HUES6 (cell line): ENCODE results near the gene PSEN2.

Source experiments
- H3K27ac ChIP-seq: 2 replicates; pipeline ENCODE4 v1.7.0; 2013; ENCODE audit warnings: low read depth, mild to moderate bottlenecking, low read length, inconsistent platforms
- H3K27me3 ChIP-seq: 2 replicates; pipeline ENCODE4 v1.6.1; 2013; ENCODE audit warnings: low read length; ENCODE audit not compliant: control insufficient read depth, insufficient read depth
- H3K36me3 ChIP-seq: 2 replicates; pipeline ENCODE4 v1.6.1; 2013; ENCODE audit warnings: low read length; ENCODE audit not compliant: control insufficient read depth, insufficient read depth
- H3K4me1 ChIP-seq: 2 replicates; pipeline ENCODE4 v1.6.1; 2013; ENCODE audit warnings: low read length; ENCODE audit not compliant: control insufficient read depth, insufficient read depth
- H3K4me3 ChIP-seq: 2 replicates; pipeline ENCODE4 v1.5.1; 2013; ENCODE audit warnings: low read depth, low read length
- H3K9ac ChIP-seq: one replicate; pipeline ENCODE4 v1.6.1; 2013; ENCODE audit warnings: mild to moderate bottlenecking, low read length
- H3K9me3 ChIP-seq: 2 replicates; pipeline ENCODE4 v1.6.1; 2013; ENCODE audit warnings: low read depth, low read length; ENCODE audit not compliant: control insufficient read depth, insufficient read depth

PSEN2 gene

GRCh38 chr1:226880372-226881287 lies 10.2 kb downstream of the PSEN2 start:
- Histone ChIP-seq H3K4me1 (peaks cover 7% of the 10 kb centered on the region; the same call in 1 of the 2 replicates), H3K36me3 (peaks cover 65% of the 10 kb centered on the region), H3K27ac (no peak overlapping the region), H3K4me3 (no peak overlapping the region), H3K9ac (no peak overlapping the region), H3K27me3 (no peaks in the 10 kb centered on the region), H3K9me3 (no peaks in the 10 kb centered on the region)

DNA sequence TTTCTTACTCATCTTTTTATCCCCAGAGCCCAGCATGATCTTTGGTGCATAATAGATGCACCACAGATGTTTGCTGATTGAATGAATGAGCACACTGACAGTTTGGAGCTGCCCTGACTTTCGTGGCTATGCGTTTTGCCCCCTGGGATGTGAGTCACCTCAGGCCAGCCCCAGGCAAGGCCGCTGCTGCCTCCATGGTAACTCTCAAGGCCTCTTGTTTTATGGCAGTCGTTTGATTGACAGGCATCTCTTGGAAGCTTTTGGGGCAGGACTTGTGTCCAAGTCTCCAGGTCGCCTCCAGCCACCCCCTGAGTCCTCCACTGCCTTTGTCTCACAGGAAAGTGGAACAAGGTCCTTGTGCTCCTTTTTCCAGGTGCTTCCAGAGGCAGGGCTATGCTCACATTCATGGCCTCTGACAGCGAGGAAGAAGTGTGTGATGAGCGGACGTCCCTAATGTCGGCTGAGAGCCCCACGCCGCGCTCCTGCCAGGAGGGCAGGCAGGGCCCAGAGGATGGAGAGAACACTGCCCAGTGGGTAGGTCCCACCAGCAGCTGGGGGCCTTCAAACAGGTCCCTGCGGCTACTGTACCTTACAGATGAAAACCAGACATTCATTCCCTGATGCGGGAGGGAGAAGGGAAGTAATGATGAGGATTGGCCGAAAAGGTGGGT lies 11.2 kb downstream of the PSEN2 start:
- Histone ChIP-seq H3K9ac (no peak overlapping the region), H3K27me3 (no peaks in the 10 kb centered on the region), H3K27ac (no peak overlapping the region), H3K4me1 (no peaks in the 10 kb centered on the region), H3K4me3 (no peak overlapping the region), H3K36me3 (peaks cover 65% of the 10 kb centered on the region), H3K9me3 (no peaks in the 10 kb centered on the region)

DNA sequence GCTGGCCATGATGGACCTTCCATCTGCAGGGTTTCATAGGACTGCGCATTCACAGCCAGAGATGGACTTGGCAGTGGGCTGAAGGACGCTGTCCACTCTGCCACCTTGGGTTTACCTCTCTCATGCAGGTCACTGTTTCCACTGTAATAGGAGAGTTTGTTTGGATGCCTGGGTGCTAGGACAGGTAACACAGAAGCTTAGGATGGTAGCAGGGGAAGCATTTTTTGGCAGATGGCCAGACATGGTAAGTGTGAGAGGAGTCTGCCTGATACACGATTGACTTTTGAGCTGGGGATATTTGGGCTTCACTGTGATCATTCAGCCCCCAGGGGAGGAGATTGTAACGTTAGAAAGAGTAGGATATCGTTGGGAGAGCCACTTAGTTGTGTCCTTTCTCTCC lies 11.8 kb downstream of the PSEN2 start:
- H3K9me3 ChIP-seq = no peaks in the 10 kb centered on the region
- peaks cover 62% of the 10 kb centered on the region for H3K36me3 ChIP-seq
- no peak overlapping the region for H3K9ac ChIP-seq
- no peak overlapping the region for H3K27ac ChIP-seq
- H3K27me3 ChIP-seq = no peaks in the 10 kb centered on the region
- no peak overlapping the region for H3K4me3 ChIP-seq
- H3K4me1 ChIP-seq = no peaks in the 10 kb centered on the region

- H3K9ac ChIP-seq = no peak overlapping the region
- no peak overlapping the region for H3K27ac ChIP-seq
- H3K4me3 ChIP-seq = no peak overlapping the region
- H3K27me3 ChIP-seq = no peaks in the 10 kb centered on the region
- no peaks in the 10 kb centered on the region for H3K4me1 ChIP-seq
- H3K9me3 ChIP-seq = no peaks in the 10 kb centered on the region
- H3K36me3 ChIP-seq = peaks cover 65% of the 10 kb centered on the region
Observed at GRCh38 chr1:226882631-226883409, 12.4 kb downstream of the PSEN2 start.

DNA sequence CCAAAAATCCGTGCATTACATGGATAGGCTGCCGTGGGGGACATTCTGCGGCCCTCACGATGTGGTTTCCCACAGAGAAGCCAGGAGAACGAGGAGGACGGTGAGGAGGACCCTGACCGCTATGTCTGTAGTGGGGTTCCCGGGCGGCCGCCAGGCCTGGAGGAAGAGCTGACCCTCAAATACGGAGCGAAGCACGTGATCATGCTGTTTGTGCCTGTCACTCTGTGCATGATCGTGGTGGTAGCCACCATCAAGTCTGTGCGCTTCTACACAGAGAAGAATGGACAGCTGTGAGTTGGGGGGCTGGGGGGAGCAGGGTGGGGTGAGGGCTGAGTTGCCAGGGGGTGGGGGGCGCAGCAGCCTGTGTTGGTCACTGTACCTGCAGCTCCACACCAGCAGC lies 13.2 kb downstream of the PSEN2 start:
- H3K27me3 ChIP-seq = no peaks in the 10 kb centered on the region
- H3K4me1 ChIP-seq = no peaks in the 10 kb centered on the region
- no peak overlapping the region for H3K27ac ChIP-seq
- peaks cover 67% of the 10 kb centered on the region for H3K36me3 ChIP-seq
- H3K4me3 ChIP-seq = no peak overlapping the region
- no peaks in the 10 kb centered on the region for H3K9me3 ChIP-seq
- no peak overlapping the region for H3K9ac ChIP-seq

- H3K27me3 ChIP-seq = no peaks in the 10 kb centered on the region
- no peak overlapping the region for H3K4me3 ChIP-seq
- no peaks in the 10 kb centered on the region for H3K4me1 ChIP-seq
- H3K27ac ChIP-seq = no peak overlapping the region
- H3K36me3 ChIP-seq = peaks cover 70% of the 10 kb centered on the region
- no peaks in the 10 kb centered on the region for H3K9me3 ChIP-seq
- no peak overlapping the region for H3K9ac ChIP-seq
Observed at GRCh38 chr1:226884116-226884625, 13.8 kb downstream of the PSEN2 start.

GRCh38 chr1:226884966-226885820 lies 14.8 kb downstream of the PSEN2 start:
- Histone ChIP-seq H3K9me3 (no peaks in the 10 kb centered on the region), H3K4me3 (no peak overlapping the region), H3K27me3 (no peaks in the 10 kb centered on the region), H3K27ac (no peak overlapping the region), H3K4me1 (no peaks in the 10 kb centered on the region), H3K36me3 (peaks cover 71% of the 10 kb centered on the region), H3K9ac (no peak overlapping the region)

DNA sequence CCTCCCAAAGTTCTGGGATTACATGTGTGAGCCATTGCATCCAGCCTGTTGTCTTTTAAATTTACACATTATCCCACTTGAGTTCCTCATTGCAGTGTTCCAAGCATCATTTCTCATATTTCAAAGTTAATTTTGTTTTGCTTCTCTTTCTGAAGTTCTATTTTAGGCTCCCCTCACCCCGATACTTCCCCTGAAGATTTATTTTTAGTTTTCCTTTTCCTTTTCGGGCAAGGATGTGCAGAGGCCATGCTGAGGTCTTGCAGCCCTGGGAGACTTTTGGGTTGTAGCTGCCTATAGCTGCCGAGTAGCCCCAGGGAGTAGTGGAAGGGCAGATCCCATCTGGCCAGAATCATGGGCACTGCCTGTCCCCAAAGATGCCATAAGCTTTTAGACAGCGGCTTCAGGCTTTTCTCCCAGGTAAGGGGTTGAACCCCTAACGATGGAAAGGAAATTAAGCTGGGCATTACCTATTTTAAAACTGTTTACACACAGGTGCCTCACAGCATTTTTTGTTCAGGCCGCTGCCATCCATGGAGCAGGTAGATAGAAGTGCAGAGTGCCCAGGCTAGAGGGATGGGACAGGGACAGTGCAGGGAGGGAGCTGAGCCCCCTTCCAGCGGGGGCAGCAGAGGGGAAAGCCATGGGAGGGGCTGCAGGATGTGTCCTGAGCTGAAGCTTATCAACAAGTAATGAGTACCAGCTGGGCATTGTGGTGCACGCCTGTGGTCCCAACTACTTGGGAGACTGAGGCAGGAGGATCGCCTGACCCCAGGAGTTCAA lies 15.9 kb downstream of the PSEN2 start:
- Histone ChIP-seq H3K36me3 (peaks cover 71% of the 10 kb centered on the region), H3K9me3 (no peaks in the 10 kb centered on the region), H3K9ac (no peak overlapping the region), H3K27ac (no peak overlapping the region), H3K4me3 (no peak overlapping the region), H3K4me1 (no peaks in the 10 kb centered on the region), H3K27me3 (no peaks in the 10 kb centered on the region)

GRCh38 chr1:226887006-226887405 lies 16.6 kb downstream of the PSEN2 start:
- Histone ChIP-seq H3K9ac (no peak overlapping the region), H3K27me3 (no peaks in the 10 kb centered on the region), H3K27ac (no peak overlapping the region), H3K9me3 (no peaks in the 10 kb centered on the region), H3K4me3 (no peak overlapping the region), H3K4me1 (no peaks in the 10 kb centered on the region), H3K36me3 (peaks cover 71% of the 10 kb centered on the region)

GRCh38 chr1:226888021-226888420 lies 17.6 kb downstream of the PSEN2 start:
- H3K4me3 ChIP-seq = no peak overlapping the region
- H3K4me1 ChIP-seq = no peaks in the 10 kb centered on the region
- peaks cover 73% of the 10 kb centered on the region for H3K36me3 ChIP-seq
- no peaks in the 10 kb centered on the region for H3K27me3 ChIP-seq
- H3K27ac ChIP-seq = no peak overlapping the region
- H3K9ac ChIP-seq = no peak overlapping the region
- no peaks in the 10 kb centered on the region for H3K9me3 ChIP-seq
